HT1080 (cell line): ENCODE measurements around the gene MAML2. TPM values are rescaled to one million over a fixed set of nuclear protein-coding genes. Genes with fewer than 3 reads are reported as not detected.

Experiments
- DNase-seq: peaks from one replicate; pipeline ENCODE4 v3.0.0-alpha.2; 2015; ENCODE audit warnings: low read depth
- total RNA-seq: library from RNA; depleted of rRNA; stranded (reverse); fragments of >200 nt; shearing (Covaris generic); gene quantifications from 2 replicates; pipeline ENCODE4 v1.2.3, GENCODE V29; 2014

MAML2 gene
- total RNA-seq, 1 experiment from 2014 or later = 7.2 TPM

GRCh38 chr11:96105197-96105895 is 237.6 kb downstream of the MAML2 start:
- no peak for DNase-seq

GRCh38 chr11:96104496-96104895 is 238.5 kb downstream of the MAML2 start:
- DNase-seq = no peak

GRCh38 chr11:96103721-96104120 is 239.3 kb downstream of the MAML2 start:
- DNase-seq = no peak

- DNase-seq = peak; percentile 24
Measured at GRCh38 chr11:96103102-96103501, 239.9 kb downstream of the MAML2 start.

GRCh38 chr11:96102664-96103078 is 240.3 kb downstream of the MAML2 start:
- peak; percentile 64 for DNase-seq

- DNase-seq = no peak
Measured at GRCh38 chr11:96101146-96101545, 241.8 kb downstream of the MAML2 start.

- DNase-seq = peak; percentile 32
Measured at GRCh38 chr11:96098511-96099241, 244.3 kb downstream of the MAML2 start.

- DNase-seq = no peak
Measured at GRCh38 chr11:96097844-96098421, 245.1 kb downstream of the MAML2 start.

GRCh38 chr11:96096360-96096759 is 246.6 kb downstream of the MAML2 start:
- no peak for DNase-seq

- no peak for DNase-seq
Measured at GRCh38 chr11:96095884-96096303, 247.1 kb downstream of the MAML2 start.

GRCh38 chr11:96094156-96094555 is 248.8 kb downstream of the MAML2 start:
- no peak for DNase-seq

- DNase-seq = no peak
Measured at GRCh38 chr11:96092511-96092910, 250.5 kb downstream of the MAML2 start.

- peak; percentile 32 for DNase-seq
Measured at GRCh38 chr11:96091476-96091875, 251.5 kb downstream of the MAML2 start.

- no peak for DNase-seq
Measured at GRCh38 chr11:96090711-96091110, 252.3 kb downstream of the MAML2 start.

- no peak for DNase-seq
Measured at GRCh38 chr11:96088914-96089313, 254.1 kb downstream of the MAML2 start.

GRCh38 chr11:96086111-96086510 is 256.9 kb downstream of the MAML2 start:
- no peak for DNase-seq

GRCh38 chr11:96085319-96085930 is 257.6 kb downstream of the MAML2 start:
- DNase-seq = no peak

GRCh38 chr11:96084610-96085318 is 258.2 kb downstream of the MAML2 start:
- no peak for DNase-seq

- DNase-seq = no peak
Measured at GRCh38 chr11:96082936-96083335, 260.1 kb downstream of the MAML2 start.

- DNase-seq = peak; percentile 7
Measured at GRCh38 chr11:96082002-96082899, 260.7 kb downstream of the MAML2 start.
